HG03139 (cell line): Measurements from ENCODE around the gene ATP8B4.

Experiments
- ATAC-seq: cut with Tn5 transposase; IDR thresholded peaks from one replicate; pipeline ENCODE4 v1.9.1; 2021; ENCODE audit not compliant: unreplicated experiment

ATP8B4 gene

DNA sequence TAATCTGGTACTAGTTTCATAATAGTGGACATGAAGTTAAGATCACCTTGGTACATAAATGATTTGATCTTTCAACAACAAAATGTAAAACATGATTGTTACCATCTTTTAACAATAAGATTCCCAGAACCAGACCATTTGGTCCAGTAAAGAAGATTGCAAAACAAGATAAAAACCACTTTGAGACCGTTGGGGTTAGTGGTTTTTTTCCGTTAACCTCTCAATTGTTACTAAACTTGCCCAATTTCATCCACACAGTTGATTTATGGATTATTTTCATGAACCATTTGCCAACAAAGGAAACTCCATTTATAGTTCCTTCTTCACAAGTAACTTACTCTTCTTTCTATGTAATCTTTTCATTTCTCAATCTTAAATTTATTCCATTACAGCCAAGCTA, 53.8 kb downstream of the ATP8B4 start:
- ATAC-seq: no peak

DNA sequence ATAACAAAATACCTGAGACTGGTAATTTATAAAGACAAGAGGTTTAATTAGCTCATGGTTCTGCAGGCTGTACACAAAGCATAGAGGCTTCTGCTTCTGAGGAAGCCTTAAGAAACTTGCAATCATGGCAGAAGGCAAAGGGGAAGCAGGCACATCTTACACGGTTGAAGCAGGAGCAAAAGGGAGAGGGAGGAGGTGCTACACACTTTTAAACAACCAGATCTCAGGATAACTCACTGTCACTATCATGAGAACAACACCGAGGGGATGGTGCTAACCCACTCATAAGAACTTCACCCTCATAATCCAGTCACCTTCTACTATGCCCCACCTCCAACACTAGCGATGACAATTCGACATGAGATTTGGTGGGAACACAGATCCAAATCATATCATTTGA, 54.4 kb downstream of the ATP8B4 start:
- ATAC-seq: no peak

DNA sequence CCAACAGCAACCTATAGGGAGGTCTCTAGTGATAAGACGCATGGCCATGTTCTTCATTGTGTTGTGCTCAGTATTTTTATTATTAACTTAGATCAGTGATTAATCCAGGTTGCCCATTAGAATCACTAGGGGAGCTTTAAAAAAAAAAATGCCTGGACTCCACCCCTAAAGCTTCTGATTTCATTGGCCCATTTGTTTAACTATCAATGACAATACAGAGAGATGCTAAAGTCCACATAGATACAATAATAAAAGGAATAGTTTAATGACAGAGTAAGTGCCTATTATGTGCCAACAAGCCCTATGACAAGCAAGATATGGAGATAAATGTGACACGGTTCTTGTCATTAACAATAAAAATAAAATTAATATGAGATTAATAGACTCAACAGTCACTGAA, 55.8 kb downstream of the ATP8B4 start:
- ATAC-seq: no peak

DNA sequence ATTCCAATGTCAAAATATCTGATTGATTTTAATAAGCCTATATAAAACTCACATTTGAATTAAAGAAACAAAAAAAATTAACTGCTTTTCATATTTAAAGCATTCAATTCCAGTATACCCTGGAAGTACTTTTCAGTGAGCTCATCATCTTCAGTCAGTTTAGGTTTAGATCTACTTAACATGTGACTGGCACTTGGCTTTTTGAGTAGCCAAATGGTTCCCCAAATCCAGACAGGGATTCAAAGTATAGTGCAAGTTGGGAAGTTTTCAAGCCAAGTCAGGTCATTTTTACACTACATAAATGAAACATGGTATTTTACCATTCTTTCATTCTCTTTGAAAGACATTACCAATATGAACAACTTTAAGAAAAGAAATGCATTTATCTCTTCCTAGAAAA, 57.5 kb downstream of the ATP8B4 start:
- no peak for ATAC-seq

DNA sequence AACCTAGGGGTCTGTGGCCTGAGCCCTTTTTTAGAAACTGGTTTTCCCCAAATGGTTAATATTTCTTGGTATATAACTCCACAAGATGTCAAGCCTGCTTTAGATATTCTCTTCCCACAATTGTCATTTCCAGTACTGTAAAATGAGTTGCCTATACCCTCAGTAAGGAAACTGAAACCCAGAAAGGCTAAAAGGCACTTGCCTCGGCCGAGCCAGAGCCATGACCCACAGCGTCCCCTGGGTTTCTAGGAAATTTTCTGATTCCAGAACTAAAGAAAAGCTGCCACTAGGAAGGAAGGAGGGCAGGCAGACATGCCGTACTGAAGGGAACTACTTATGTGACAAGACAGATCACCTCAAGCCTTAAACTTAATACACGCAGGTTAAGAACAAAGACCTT, 59.1 kb downstream of the ATP8B4 start:
- ATAC-seq: no peak

DNA sequence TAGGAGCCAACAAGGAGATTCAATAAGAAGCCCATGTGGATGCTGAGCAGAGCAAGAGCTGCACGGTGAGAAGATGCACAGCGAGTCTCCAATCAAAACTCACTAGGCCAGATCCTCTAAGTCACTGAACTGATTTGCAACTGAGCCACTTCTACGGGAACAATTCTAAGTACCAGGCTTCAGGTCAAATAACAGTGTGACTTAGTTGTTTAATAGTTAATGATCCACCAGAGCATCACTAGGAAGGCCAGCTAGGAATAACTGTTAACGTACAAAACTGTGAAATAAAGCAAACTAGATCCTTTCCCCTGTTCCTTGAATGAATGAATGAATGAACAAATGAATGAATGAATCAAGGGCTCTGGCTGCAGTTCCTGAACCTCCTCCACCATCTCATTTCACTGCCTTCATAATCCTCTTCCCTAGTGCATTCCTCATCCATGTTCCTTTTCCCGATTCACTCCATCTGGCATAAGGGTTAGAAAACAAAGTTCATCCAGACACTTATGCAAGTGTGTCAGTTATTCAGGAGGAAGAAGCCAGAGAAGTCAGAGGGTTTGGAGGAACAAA, 59.7 kb downstream of the ATP8B4 start:
- ATAC-seq: no peak

DNA sequence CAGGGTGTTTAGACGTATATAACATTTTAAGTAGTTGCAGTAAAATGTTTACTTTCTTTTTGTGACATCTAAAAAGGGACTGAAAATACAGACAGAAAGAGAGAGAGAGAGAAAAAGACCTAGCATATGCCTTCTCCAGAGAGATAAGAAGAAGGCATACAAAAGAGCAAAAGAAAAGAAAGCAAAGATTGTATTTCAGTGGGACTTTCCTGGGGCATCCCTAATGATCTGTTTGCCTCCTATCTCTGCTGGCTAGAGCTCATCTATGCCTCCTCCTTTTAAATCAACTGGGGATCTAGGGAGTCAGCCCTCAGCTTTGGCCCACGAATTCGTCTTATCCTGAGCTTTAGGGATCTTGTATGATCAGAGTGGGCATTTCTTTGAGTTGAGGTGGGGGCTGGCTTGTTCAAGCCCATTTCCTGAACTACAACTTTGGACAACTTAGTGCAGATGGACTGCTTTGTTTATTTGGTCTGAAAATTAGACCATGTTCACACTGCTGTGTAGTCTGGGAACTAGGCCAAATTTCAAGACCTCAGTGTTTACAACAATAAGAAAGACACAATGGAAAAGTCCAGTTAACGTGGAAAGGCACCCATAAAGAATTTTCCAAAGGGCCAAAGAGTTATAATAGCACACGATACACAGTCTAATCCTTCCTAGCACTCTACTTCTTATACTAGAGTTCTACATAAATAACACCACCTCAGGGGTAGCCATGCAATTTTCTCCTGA, 61.0 kb downstream of the ATP8B4 start:
- ATAC-seq: no peak

DNA sequence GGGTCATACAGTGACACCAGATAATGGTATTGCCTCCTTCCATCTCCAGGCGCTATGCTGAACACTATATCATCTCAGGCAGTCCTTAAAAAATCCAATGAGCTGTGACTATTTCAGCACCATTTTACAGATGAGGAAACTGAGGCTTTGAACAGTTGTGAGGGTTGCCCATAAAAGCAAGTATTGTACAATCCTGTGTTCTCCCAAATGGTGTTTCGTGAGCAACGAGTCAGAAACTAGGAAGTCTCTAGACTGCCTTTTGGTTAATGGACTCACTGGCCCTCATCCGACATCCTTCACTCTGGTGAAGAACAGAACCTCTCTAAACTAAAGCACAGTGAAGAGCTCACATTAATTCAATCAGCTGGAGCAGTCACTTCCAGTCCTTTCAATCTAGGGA, 61.8 kb downstream of the ATP8B4 start:
- no peak for ATAC-seq

DNA sequence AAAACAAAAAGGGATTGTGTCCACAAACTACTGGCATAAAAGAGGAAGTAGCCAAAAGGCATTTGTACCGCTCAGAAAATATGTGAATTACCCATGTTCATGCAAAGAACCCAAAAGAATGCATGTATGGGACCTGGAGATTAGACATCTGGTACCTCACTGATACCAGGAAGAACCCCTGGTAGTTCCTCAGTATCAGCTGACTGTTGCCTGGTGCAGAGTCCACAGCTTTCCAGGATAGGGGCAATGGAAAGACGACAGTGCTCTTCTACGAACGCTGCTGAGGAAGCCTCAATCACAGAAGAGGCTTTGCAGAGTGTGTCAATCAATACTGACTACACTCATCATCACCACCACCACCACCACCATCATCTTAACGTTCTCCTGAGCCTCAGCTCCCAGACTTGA, 63.3 kb downstream of the ATP8B4 start:
- no peak for ATAC-seq

DNA sequence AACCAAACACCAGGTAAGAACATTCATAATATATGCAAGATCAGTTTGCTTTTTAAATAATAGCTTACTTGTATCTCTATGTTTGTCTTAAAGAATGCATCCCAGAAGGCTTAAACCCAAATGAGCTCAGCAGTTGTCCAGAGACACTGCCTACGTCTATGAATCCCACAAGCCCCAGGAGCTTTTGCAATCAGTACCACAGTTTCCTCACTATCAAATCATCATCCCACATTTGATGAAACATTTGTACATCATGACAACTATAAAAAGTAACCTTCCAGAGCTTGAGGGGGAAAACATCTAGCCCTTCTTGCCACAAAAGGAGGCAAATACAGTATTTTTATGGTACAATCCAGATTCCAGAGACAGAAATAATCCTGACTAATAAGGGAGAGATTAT, 63.7 kb downstream of the ATP8B4 start:
- no peak for ATAC-seq

DNA sequence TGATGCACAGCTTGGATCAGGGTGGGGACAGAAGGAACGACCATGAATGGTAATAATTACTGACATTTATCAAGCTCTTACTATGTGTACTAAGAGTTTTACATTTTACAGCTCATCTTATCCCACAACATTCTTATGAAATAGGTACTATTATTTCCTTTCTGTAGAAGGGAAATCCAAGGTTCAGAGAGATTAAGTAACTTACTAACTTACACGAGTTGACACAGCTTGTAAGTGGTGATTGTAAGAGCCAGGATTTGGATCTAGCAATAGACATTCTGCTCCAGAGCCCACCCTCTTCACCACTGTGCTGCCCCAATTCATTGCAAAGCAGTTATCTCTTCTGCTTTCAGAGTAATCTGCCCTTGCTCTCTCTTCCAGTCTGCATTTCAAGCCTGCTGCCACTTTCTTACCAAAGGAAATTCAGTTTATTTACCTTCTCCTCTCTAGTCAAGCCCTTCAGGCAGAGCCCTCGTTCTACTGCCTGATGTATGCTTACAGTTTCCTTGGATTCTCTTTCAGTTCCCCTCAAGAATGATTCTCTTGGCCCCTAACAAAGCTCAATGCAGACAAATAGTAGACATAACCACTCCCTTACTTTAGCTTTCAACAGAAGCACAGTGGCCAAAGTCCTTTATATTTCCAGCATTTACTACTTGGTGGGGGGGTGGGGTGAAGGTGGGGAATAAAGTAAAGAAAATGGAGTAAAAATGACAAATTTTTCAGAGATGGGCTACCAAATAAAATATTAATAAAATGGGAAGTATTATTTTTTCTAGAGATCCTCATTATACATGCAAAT, 65.8 kb downstream of the ATP8B4 start:
- no peak for ATAC-seq

DNA sequence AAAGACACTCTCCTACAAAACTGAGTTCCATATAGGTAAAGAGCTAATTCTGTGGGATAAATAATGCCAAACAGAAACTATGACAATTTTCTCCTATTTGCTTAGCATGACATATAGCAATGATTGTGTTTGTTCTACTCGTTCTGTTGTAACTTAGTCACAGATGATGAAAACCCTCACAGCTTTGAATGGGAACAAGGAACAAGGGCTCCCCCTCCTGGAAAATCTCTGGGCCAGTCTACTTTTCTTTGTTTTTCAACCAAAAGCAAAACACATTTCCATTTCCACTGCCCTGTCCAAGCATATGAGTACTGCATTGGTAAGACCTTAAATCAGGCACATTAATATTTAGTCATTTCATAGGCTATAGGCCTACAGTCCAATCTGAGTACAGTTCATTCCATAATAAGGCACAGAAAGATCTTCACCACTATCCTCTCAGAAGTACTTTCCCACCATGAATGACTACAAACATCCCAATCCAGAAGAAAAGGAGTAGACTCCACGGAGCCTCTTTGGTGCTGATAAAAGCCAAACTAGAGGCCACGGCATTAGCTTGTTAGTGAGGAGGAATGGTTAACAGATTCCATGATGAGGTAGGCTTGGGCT, 67.1 kb downstream of the ATP8B4 start:
- no peak for ATAC-seq

DNA sequence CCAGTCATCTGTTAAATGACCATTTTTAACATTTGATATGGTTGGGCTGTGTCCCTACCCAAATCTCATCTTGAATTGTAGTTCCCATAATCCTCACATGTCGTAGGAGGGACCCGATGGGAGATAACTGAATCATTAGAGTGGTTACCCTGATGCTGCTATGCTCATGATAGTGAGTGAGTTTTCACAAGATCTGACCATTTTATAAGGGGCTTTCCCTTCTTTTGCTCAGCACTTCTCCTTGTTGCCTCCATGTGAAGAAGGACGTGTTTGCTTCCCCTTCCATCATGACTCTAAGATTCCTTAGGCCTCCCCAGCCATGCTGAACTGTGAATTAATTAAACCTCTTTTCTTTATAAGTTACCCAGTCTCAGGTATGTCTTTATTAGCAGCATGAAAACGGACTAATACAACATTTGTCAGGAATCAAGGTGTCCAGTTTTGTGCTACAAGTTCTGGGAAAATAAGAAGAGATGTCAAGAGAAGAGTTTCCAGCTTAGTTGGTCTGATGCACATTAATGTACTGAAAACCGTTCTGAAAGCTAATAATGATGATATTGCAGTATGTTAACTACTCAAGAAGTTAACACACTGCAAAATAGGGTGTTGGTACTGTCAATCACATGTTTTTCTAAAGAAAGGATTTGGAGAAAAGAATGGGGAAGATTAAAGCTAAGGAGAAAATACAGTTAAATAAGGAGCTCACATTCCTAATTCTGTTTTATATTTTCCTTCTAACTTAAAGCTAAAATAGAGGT, 67.9 kb downstream of the ATP8B4 start:
- no peak for ATAC-seq

DNA sequence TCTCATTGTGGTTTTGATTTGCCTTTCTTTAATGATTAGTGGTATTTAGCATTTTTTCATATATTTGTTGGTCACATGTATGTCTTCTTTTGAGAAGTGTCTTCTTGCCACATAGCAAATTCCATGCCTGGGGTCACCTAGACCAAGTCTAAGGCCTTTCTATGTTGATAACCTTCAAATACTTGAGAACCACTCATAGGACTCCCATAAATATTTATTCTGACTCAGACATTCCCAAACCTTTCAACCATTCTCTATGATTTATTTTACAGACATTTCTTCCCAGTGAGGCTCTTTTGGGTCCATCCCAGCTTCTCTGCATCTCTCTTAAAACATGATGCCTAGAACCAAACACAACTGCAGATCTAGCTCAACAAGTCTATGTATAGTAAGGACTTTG, 69.2 kb downstream of the ATP8B4 start:
- no peak for ATAC-seq

DNA sequence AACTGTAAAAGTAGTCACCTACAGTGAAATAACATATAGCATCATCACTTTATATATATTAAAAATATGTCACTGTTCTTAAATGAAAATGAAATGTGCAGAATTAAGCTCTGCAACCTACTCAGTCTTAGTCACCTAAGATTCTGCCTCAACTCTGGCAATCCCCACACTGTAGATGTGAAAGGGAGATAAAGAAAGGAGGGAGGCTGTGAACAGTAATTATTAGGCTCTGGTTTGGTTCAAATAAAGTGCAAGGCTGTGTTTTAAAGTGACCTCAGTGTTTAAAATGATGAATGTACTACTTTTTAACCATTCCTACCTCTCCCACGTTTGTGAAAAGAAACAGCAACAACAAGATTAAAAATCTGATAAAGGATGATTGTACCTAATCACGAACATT, 72.2 kb downstream of the ATP8B4 start:
- ATAC-seq: no peak

DNA sequence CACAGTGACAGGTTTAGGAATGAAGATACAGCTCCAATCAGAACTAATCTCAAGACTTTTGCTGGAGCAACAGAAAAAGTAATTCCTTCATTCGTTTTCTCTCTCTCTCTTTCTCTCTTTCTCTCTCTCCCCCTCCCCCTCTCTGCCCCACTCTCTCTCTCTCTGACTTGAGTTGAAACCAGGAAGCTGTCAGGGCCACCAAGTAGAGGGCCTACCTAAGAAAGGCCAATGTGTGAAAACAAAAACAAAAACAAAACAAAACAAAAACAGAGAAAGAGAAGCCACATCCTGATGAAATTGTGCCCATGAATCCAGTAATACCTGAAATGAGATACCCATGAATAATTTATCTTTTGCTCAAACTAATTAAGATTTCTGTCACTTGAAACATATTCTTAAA, 72.9 kb downstream of the ATP8B4 start:
- ATAC-seq: no peak

DNA sequence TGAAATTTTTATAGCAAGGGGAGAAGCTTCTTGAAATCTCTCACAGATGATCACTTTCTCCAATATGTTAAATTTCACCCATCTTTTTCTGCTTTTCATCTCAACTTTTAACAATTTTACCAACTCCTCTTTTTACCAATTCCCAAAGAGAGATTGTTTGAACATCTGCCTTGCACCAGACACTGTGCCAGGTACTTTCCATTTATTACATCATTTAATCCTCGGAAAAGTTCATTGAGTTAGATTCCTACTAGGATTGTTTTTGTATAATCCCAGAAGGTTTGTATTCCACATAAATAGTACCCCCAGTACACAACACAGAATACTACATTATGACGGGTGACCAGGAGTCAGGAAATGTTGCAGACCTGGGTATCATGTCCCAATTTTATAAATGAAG, 74.1 kb downstream of the ATP8B4 start:
- ATAC-seq: no peak

DNA sequence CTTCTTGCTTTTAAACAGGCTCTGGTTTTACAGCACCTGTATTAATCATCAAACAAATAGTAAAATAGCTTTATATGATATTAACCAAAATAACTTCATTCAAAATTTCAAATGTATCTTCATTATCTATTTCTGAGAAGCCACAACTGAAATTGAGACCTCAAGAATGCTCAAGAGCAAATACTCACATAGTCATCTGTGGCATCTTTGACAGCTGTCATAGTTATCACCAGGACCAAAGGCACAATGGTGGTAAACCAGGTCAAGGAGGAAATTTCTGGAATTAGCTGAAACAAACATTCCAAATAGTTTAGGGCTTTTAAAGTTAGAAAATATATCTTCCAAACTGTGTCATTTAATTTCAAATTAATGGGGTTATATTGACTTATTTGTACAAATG, 74.6 kb downstream of the ATP8B4 start:
- no peak for ATAC-seq

DNA sequence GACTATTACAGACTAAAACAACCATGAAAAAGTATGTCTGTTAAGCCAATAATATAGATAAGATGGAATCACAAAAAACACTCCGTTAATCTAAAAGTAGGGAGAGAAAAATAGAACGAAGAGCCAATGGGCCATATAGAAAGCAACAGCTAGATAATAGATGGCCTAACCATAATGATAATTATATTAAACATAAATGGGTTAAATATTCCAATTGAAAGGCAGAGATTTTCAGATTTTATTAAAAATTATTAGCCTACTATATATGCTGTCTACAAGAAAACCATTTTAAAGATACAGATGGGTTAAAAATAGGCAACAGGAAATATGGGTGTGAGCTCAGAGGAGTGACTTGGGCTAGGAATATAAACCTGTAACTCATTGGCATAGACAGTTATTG, 76.3 kb downstream of the ATP8B4 start:
- ATAC-seq: no peak

DNA sequence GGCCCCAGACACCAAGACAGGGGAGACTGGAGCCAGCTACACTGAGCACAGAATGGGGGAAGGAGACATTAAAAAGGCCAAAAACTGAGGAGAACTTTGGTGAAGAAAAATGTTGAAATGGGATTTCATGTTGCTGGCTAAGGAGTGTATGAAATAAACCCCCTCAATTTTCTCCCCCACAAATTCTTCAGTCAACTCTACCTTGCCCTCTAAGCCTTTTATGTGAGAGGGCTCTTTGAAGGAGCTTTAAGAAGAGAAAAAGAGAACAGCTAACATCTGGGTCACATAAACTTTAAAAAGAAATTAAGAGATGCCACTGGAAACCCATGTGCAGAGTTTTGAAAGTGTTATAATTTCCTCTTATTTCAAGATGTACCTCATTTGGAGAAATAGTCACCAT, 88.6 kb downstream of the ATP8B4 start:
- no peak for ATAC-seq

DNA sequence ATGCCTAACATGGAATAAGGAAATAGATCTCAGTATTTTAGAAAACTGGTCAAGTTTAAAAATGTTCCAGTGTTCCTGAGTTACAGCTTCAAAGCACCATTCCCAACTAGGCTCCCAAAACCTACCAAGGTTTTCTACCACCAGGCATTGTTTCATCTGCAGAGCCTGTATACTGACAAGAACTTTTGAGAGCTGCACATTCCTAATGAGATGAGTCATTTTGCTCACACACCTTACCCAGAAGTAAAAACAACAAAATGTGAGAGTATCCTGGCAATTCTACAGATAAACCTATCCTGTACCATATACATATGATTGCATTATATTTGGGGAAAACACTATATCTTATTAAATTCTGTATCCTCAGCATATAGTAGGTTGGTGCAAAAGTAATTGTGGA, 90.7 kb downstream of the ATP8B4 start:
- no peak for ATAC-seq
